Measurements from ENCODE around the gene TSC2. TPM values are rescaled to one million over a fixed set of nuclear protein-coding genes. Genes with fewer than 3 reads are reported as not detected.
"Not testable (repeated sequence)": the region's sequence is repeated elsewhere in the genome, so short reads cannot be mapped to it uniquely, and the experiment has no call there.

TSC2 gene
- total and polyA plus RNA-seq, 2 experiments from 2014 or later = 41.8 to 78.7 TPM

GRCh38 chr16:2121853-2122252 lies 74.1 kb downstream of the TSC2 start:
- no peaks in the 10 kb centered on the region for H3K27me3 ChIP-seq
- H3K9me3 ChIP-seq (ENCODE audit: low read depth) = no peaks in the 10 kb centered on the region
- H2AFZ ChIP-seq = no peak overlapping the region
- peaks cover 23% of the 10 kb centered on the region for H4K20me1 ChIP-seq (ENCODE audit: insufficient read depth, poor library complexity, severe bottlenecking)
- H3K4me1 ChIP-seq (ENCODE audit: insufficient read depth) = peaks cover 23% of the 10 kb centered on the region
- no peak for DNase-seq (ENCODE audit: low spot score)
- H3K79me2 ChIP-seq = peaks cover 51% of the 10 kb centered on the region
- no peak overlapping the region for H3K4me3 ChIP-seq
- H3K4me2 ChIP-seq = no peak overlapping the region
- TF ChIP-seq EZH2phosphoT487 (IDR thresholded peaks at IDR 0.05; ENCODE audit: low read depth, severe bottlenecking, unreplicated experiment) = no peak
- TF ChIP-seq, protein P1, sequence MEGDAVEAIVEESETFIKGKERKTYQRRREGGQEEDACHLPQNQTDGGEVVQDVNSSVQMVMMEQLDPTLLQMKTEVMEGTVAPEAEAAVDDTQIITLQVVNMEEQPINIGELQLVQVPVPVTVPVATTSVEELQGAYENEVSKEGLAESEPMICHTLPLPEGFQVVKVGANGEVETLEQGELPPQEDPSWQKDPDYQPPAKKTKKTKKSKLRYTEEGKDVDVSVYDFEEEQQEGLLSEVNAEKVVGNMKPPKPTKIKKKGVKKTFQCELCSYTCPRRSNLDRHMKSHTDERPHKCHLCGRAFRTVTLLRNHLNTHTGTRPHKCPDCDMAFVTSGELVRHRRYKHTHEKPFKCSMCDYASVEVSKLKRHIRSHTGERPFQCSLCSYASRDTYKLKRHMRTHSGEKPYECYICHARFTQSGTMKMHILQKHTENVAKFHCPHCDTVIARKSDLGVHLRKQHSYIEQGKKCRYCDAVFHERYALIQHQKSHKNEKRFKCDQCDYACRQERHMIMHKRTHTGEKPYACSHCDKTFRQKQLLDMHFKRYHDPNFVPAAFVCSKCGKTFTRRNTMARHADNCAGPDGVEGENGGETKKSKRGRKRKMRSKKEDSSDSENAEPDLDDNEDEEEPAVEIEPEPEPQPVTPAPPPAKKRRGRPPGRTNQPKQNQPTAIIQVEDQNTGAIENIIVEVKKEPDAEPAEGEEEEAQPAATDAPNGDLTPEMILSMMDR (IDR thresholded peaks at IDR 0.05; ENCODE audit: poor library complexity) = no peak
- TF ChIP-seq EZH2 (IDR thresholded peaks at IDR 0.05; ENCODE audit: borderline replicate concordance) = no peak
- no peaks in the 10 kb centered on the region for H3K9me2 ChIP-seq (replicated peaks; ENCODE audit: insufficient read depth)
- no peak overlapping the region for H3K27ac ChIP-seq
- 90% methylated on average over 18 of the region's 19 CpGs for WGBS (ENCODE audit: low lambda C conversion rate, missing lambda C conversion rate)
- H3K36me3 ChIP-seq (replicated peaks; ENCODE audit: insufficient read depth, low read depth) = no peaks in the 10 kb centered on the region

- WGBS (ENCODE audit: low lambda C conversion rate, missing lambda C conversion rate) = 94% methylated on average over 15 of the region's 17 CpGs
- DNase-seq (ENCODE audit: low spot score) = no peak
- no peaks in the 10 kb centered on the region for H3K27me3 ChIP-seq
- H3K27ac ChIP-seq = no peak overlapping the region
- peaks cover 56% of the 10 kb centered on the region for H3K79me2 ChIP-seq
- peaks cover 18% of the 10 kb centered on the region for H4K20me1 ChIP-seq (ENCODE audit: insufficient read depth, poor library complexity, severe bottlenecking)
- no peak overlapping the region for H2AFZ ChIP-seq
- no peaks in the 10 kb centered on the region for H3K36me3 ChIP-seq (replicated peaks; ENCODE audit: insufficient read depth, low read depth)
- H3K4me2 ChIP-seq = no peak overlapping the region
- H3K4me3 ChIP-seq = no peak overlapping the region
- H3K4me1 ChIP-seq (ENCODE audit: insufficient read depth) = peaks cover 29% of the 10 kb centered on the region
- TF ChIP-seq, protein P1 (IDR thresholded peaks at IDR 0.05; ENCODE audit: poor library complexity) = no peak
- no peak for TF ChIP-seq EZH2 (IDR thresholded peaks at IDR 0.05; ENCODE audit: borderline replicate concordance)
- no peak for TF ChIP-seq EZH2phosphoT487 (IDR thresholded peaks at IDR 0.05; ENCODE audit: low read depth, severe bottlenecking, unreplicated experiment)
- no peaks in the 10 kb centered on the region for H3K9me2 ChIP-seq (replicated peaks; ENCODE audit: insufficient read depth)
- no peaks in the 10 kb centered on the region for H3K9me3 ChIP-seq (ENCODE audit: low read depth)
These were observed 74.6 kb downstream of the TSC2 start for GRCh38 chr16:2122429-2122828.

- peaks cover 17% of the 10 kb centered on the region for H4K20me1 ChIP-seq (ENCODE audit: insufficient read depth, poor library complexity, severe bottlenecking)
- not testable (repeated sequence) for H3K4me2 ChIP-seq; H3K36me3 ChIP-seq (replicated peaks; ENCODE audit: insufficient read depth, low read depth); H3K9me3 ChIP-seq (ENCODE audit: low read depth); H3K27ac ChIP-seq; H3K9me2 ChIP-seq (replicated peaks; ENCODE audit: insufficient read depth); H2AFZ ChIP-seq; DNase-seq (ENCODE audit: low spot score); H3K4me3 ChIP-seq; H3K27me3 ChIP-seq
- H3K4me1 ChIP-seq (ENCODE audit: insufficient read depth) = peaks cover 32% of the 10 kb centered on the region
- peaks cover 56% of the 10 kb centered on the region for H3K79me2 ChIP-seq
- 83% methylated on average over 8 of the region's 26 CpGs for WGBS (ENCODE audit: low lambda C conversion rate, missing lambda C conversion rate)
These were observed 75.3 kb downstream of the TSC2 start for GRCh38 chr16:2122934-2123683.

DNA sequence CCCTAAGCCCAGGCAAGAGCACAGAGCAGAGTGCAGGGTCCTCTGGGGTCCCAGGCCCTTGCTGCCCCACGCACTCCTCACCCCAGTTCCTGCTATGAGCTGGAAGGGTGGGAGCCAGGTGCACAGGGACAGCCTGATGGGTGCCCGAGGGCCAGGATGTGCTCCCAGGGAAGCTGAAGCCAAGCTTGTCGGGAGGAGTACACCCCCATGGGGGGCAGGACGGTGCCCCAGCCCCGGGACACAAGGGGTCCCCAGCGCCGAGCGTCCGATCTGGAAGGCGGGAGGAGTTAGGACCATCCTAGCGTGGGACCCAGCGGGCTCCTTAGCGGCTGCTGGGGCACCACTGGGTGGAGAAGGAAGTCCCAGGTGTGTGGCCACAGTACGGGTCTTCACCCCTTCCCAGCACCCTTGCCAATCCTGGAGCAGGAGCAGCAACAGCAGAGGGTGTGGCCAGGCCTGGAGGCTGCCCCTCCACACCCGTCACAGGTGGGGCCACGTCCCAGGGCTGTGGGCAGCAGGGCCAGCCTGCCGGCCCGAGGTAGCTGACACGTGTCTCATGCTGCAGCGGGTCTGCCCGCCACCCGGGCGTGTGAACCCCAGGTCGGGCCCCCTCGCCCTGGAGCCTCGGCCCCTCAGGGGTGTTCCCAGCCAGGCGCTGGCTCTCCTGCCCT lies 76.1 kb downstream of the TSC2 start:
- not testable (repeated sequence) for H3K9me3 ChIP-seq (ENCODE audit: low read depth); H2AFZ ChIP-seq; H3K36me3 ChIP-seq (replicated peaks; ENCODE audit: insufficient read depth, low read depth); DNase-seq (ENCODE audit: low spot score); H3K9me2 ChIP-seq (replicated peaks; ENCODE audit: insufficient read depth); H3K27me3 ChIP-seq; H3K4me3 ChIP-seq
- Histone ChIP-seq H3K4me2 (peak overlapping the region; percentile 82), H3K27ac (peak overlapping the region; percentile 99), H3K4me1 (ENCODE audit: insufficient read depth) (peaks cover 35% of the 10 kb centered on the region), H4K20me1 (ENCODE audit: insufficient read depth, poor library complexity, severe bottlenecking) (peaks cover 17% of the 10 kb centered on the region), H3K79me2 (peaks cover 54% of the 10 kb centered on the region)
- 59% methylated on average over 20 of the region's 27 CpGs for WGBS (ENCODE audit: low lambda C conversion rate, missing lambda C conversion rate)

- not testable (repeated sequence) for H3K9me2 ChIP-seq (replicated peaks; ENCODE audit: insufficient read depth); H3K4me3 ChIP-seq; H3K27me3 ChIP-seq; H3K9me3 ChIP-seq (ENCODE audit: low read depth); H2AFZ ChIP-seq; DNase-seq (ENCODE audit: low spot score); H3K36me3 ChIP-seq (replicated peaks; ENCODE audit: insufficient read depth, low read depth)
- peak overlapping the region; percentile 82 for H3K4me2 ChIP-seq
- WGBS (ENCODE audit: low lambda C conversion rate, missing lambda C conversion rate) = 54% methylated on average over 9 of the region's 11 CpGs
- H3K27ac ChIP-seq = peak overlapping the region; percentile 99
- peaks cover 37% of the 10 kb centered on the region for H3K4me1 ChIP-seq (ENCODE audit: insufficient read depth)
- peaks cover 17% of the 10 kb centered on the region for H4K20me1 ChIP-seq (ENCODE audit: insufficient read depth, poor library complexity, severe bottlenecking)
- peaks cover 52% of the 10 kb centered on the region for H3K79me2 ChIP-seq
These were observed 76.5 kb downstream of the TSC2 start for GRCh38 chr16:2124377-2124693.

GRCh38 chr16:2124694-2125444 lies 77.1 kb downstream of the TSC2 start:
- DNase-seq (ENCODE audit: low spot score) = peak; percentile 64
- H2AFZ ChIP-seq; H3K9me3 ChIP-seq (ENCODE audit: low read depth); H3K4me3 ChIP-seq; H3K36me3 ChIP-seq (replicated peaks; ENCODE audit: insufficient read depth, low read depth); H3K27me3 ChIP-seq; H3K9me2 ChIP-seq (replicated peaks; ENCODE audit: insufficient read depth): not testable (repeated sequence)
- Histone ChIP-seq H3K79me2 (peaks cover 52% of the 10 kb centered on the region), H4K20me1 (ENCODE audit: insufficient read depth, poor library complexity, severe bottlenecking) (peaks cover 17% of the 10 kb centered on the region), H3K4me2 (peak overlapping the region; percentile 82), H3K4me1 (ENCODE audit: insufficient read depth) (peaks cover 37% of the 10 kb centered on the region), H3K27ac (peak overlapping the region; percentile 99)
- 37% methylated on average over 29 of the region's 37 CpGs for WGBS (ENCODE audit: low lambda C conversion rate, missing lambda C conversion rate)

Data from hepatocyte (in vitro differentiated cells).